Measurements from ENCODE around the gene OR1M1. TPM values are rescaled to one million over a fixed set of nuclear protein-coding genes. Genes with fewer than 3 reads are reported as not detected.
"Not testable (repeated sequence)": the region's sequence is repeated elsewhere in the genome, so short reads cannot be mapped to it uniquely, and the experiment has no call there.

OR1M1 gene
- polyA plus RNA-seq, 3 donors: not detected

DNA sequence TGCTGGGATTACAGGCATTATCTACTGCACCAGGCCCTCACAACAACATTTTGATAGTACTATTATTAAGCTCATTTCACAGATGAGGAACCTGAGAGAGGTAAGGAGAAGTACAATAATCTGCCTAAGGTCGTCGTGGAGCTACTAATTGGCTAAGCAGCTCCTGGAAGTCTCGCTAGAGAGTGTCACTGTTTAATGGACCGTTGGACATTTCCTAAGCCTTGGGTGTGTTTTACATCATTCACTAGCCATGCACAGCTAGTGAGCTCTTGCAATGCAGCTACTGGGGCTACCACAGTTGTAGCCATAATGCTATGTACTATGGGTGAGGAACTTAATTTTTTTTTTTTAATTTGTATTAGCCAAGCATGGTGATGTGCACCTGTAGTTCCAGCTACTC is 34.0 kb upstream of the OR1M1 start:
- Histone ChIP-seq H3K36me3 (replicated peaks in 1 of 2; ENCODE audit: control insufficient read depth in 1 of 2, insufficient read depth in 2 of 2, low read length in 2 of 2) (no peaks in the 10 kb centered on the region), H3K27ac (ENCODE audit: low read depth in 1 of 2, low read length in 2 of 2) (no peak overlapping the region), H4K20me1 (ENCODE audit: insufficient read depth, low read length) (no peaks in the 10 kb centered on the region), H2AFZ (ENCODE audit: insufficient read depth, low read depth, low read length, poor library complexity, severe bottlenecking) (no peak overlapping the region), H3K27me3 (ENCODE audit: control insufficient read depth in 2 of 2, insufficient read depth in 2 of 2, low read length in 2 of 2) (no peaks in the 10 kb centered on the region), H3K79me2 (ENCODE audit: insufficient read depth, low read length) (no peaks in the 10 kb centered on the region), H3K9me3 (replicated peaks in 1 of 2; ENCODE audit: control insufficient read depth in 1 of 2, insufficient read depth in 1 of 2, low read length in 2 of 2) (no peaks in the 10 kb centered on the region), H3K9ac (ENCODE audit: insufficient read depth, low read length, poor library complexity, severe bottlenecking) (no peak overlapping the region), H3K4me1 (ENCODE audit: control insufficient read depth in 1 of 2, insufficient read depth in 2 of 2, low read length in 2 of 2) (no peaks in the 10 kb centered on the region), H3K4me2 (replicated peaks; ENCODE audit: extremely low read depth, low read length, poor library complexity, severe bottlenecking) (no peak overlapping the region), H3K4me3 (replicated peaks in 1 of 3; ENCODE audit: low read depth in 2 of 3, low read length in 3 of 3) (no peak overlapping the region)
- WGBS (ENCODE audit: insufficient coverage): 79% methylated on average over 3 of the region's 4 CpGs
- TF ChIP-seq, protein P1, sequence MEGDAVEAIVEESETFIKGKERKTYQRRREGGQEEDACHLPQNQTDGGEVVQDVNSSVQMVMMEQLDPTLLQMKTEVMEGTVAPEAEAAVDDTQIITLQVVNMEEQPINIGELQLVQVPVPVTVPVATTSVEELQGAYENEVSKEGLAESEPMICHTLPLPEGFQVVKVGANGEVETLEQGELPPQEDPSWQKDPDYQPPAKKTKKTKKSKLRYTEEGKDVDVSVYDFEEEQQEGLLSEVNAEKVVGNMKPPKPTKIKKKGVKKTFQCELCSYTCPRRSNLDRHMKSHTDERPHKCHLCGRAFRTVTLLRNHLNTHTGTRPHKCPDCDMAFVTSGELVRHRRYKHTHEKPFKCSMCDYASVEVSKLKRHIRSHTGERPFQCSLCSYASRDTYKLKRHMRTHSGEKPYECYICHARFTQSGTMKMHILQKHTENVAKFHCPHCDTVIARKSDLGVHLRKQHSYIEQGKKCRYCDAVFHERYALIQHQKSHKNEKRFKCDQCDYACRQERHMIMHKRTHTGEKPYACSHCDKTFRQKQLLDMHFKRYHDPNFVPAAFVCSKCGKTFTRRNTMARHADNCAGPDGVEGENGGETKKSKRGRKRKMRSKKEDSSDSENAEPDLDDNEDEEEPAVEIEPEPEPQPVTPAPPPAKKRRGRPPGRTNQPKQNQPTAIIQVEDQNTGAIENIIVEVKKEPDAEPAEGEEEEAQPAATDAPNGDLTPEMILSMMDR (IDR thresholded peaks at IDR 0.05): no peak
- Mint-ChIP-seq H3K27ac (no peak overlapping the region), H3K4me3 (no peak overlapping the region), H3K4me1 (no peaks in the 10 kb centered on the region), H3K27me3 (ENCODE audit: low read depth in 3 of 3) (peaks cover 2 to 3% (median 3%) of the 10 kb centered on the region in 3 donors), H3K36me3 (no peaks in the 10 kb centered on the region), H3K9me3 (peaks cover 0 to 7% (median 0%) of the 10 kb centered on the region in 7 donors)
- intact Hi-C loops (cut with micrococcal nuclease): no loop called here
- no peak for DNase-seq

DNA sequence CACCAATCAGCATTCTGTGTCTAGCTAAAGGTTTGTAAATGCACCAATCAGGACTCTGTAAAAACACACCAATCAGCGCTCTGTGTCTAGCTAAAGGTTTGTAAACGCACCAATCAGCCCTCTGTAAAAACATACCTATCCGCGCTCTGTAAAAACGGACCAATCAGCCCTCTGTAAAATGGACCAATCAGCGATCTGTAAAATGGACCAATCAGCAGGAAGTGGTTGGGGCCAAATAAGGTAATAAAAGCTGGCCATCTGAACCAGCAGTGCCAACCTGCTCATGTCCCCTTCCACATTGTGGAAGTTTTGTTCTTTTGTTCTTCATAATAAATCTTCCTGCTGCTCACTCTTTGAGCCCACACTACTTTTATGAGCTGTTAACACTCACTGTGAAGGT is 33.2 kb upstream of the OR1M1 start:
- 100% methylated on average over 2 of the region's 6 CpGs for WGBS (ENCODE audit: insufficient coverage)
- H3K27ac Mint-ChIP-seq; H3K4me3 ChIP-seq (replicated peaks in 1 of 3; ENCODE audit: low read depth in 2 of 3, low read length in 3 of 3); H3K4me1 Mint-ChIP-seq; H3K36me3 ChIP-seq (replicated peaks in 1 of 2; ENCODE audit: control insufficient read depth in 1 of 2, insufficient read depth in 2 of 2, low read length in 2 of 2); H3K9me3 ChIP-seq (replicated peaks in 1 of 2; ENCODE audit: control insufficient read depth in 1 of 2, insufficient read depth in 1 of 2, low read length in 2 of 2); H4K20me1 ChIP-seq (ENCODE audit: insufficient read depth, low read length); DNase-seq; H3K36me3 Mint-ChIP-seq; intact Hi-C loops (cut with micrococcal nuclease); H3K27me3 Mint-ChIP-seq (ENCODE audit: low read depth in 3 of 3); H2AFZ ChIP-seq (ENCODE audit: insufficient read depth, low read depth, low read length, poor library complexity, severe bottlenecking); H3K27ac ChIP-seq (ENCODE audit: low read depth in 1 of 2, low read length in 2 of 2); H3K4me1 ChIP-seq (ENCODE audit: control insufficient read depth in 1 of 2, insufficient read depth in 2 of 2, low read length in 2 of 2); H3K4me3 Mint-ChIP-seq; H3K4me2 ChIP-seq (replicated peaks; ENCODE audit: extremely low read depth, low read length, poor library complexity, severe bottlenecking); H3K9me3 Mint-ChIP-seq; H3K27me3 ChIP-seq (ENCODE audit: control insufficient read depth in 2 of 2, insufficient read depth in 2 of 2, low read length in 2 of 2); H3K79me2 ChIP-seq (ENCODE audit: insufficient read depth, low read length); H3K9ac ChIP-seq (ENCODE audit: insufficient read depth, low read length, poor library complexity, severe bottlenecking): not testable (repeated sequence)

Data from CD14-positive monocyte (primary cell).